ENCODE results near the gene SETD9.
A peak's percentile ranks its signal among the peaks of the same experiment; 100 is the strongest.

Gene SETD9

GRCh38 chr5:56908942-56909293, 478 bp upstream of the SETD9 start:
- no peak for DNase-seq (ENCODE audit: low spot score)
- in situ Hi-C loops (cut with MboI; ENCODE audit: low pct_unique_long_range_greater_than_20kb, low sequenced_read_pairs, unreplicated experiment) = loop anchor here (10.0 to 25.0 kb wide), 2 partner anchors 226 to 303 kb away; no protein-coding TSS in a partner anchor
- no peak for TF ChIP-seq CTCF (IDR thresholded peaks at IDR 0.05; ENCODE audit: extremely low read depth, insufficient read depth, missing control alignments)

GRCh38 chr5:56910210-56910965, 992 bp downstream of the SETD9 start:
- no peak for TF ChIP-seq CTCF (IDR thresholded peaks at IDR 0.05; ENCODE audit: extremely low read depth, insufficient read depth, missing control alignments)
- in situ Hi-C loops (cut with MboI; ENCODE audit: low pct_unique_long_range_greater_than_20kb, low sequenced_read_pairs, unreplicated experiment) = loop anchor here (25.0 kb wide), 1 partner anchor 302 kb away; no protein-coding TSS in a partner anchor
- peak; percentile 14 for DNase-seq (ENCODE audit: low spot score)

GRCh38 chr5:56913766-56914165, 4.4 kb downstream of the SETD9 start:
- no peak for DNase-seq (ENCODE audit: low spot score)
- no peak for TF ChIP-seq CTCF (IDR thresholded peaks at IDR 0.05; ENCODE audit: extremely low read depth, insufficient read depth, missing control alignments)
- in situ Hi-C loops (cut with MboI; ENCODE audit: low pct_unique_long_range_greater_than_20kb, low sequenced_read_pairs, unreplicated experiment) = loop anchor here (25.0 kb wide), 1 partner anchor 299 kb away; no protein-coding TSS in a partner anchor

GRCh38 chr5:56914678-56915077, 5.3 kb downstream of the SETD9 start:
- no peak for TF ChIP-seq CTCF (IDR thresholded peaks at IDR 0.05; ENCODE audit: extremely low read depth, insufficient read depth, missing control alignments)
- no peak for DNase-seq (ENCODE audit: low spot score)
- in situ Hi-C loops (cut with MboI; ENCODE audit: low pct_unique_long_range_greater_than_20kb, low sequenced_read_pairs, unreplicated experiment) = loop anchor here (25.0 kb wide), 1 partner anchor 298 kb away; no protein-coding TSS in a partner anchor

GRCh38 chr5:56917534-56917933, 8.1 kb downstream of the SETD9 start:
- no peak for TF ChIP-seq CTCF (IDR thresholded peaks at IDR 0.05; ENCODE audit: extremely low read depth, insufficient read depth, missing control alignments)
- in situ Hi-C loops (cut with MboI; ENCODE audit: low pct_unique_long_range_greater_than_20kb, low sequenced_read_pairs, unreplicated experiment) = loop anchor here (25.0 kb wide), 1 partner anchor 295 kb away; no protein-coding TSS in a partner anchor
- no peak for DNase-seq (ENCODE audit: low spot score)

- in situ Hi-C loops (cut with MboI; ENCODE audit: low pct_unique_long_range_greater_than_20kb, low sequenced_read_pairs, unreplicated experiment) = loop anchor here (25.0 kb wide), 1 partner anchor 294 kb away; no protein-coding TSS in a partner anchor
- DNase-seq (ENCODE audit: low spot score) = no peak
- TF ChIP-seq CTCF (IDR thresholded peaks at IDR 0.05; ENCODE audit: extremely low read depth, insufficient read depth, missing control alignments) = no peak
These were observed 8.7 kb downstream of the SETD9 start for GRCh38 chr5:56918054-56918453.

All from GM13977 (cell line).